H1 (cell line): ENCODE measurements around the gene MMP24OS. TPM values are rescaled to one million over a fixed set of nuclear protein-coding genes. Genes with fewer than 3 reads are reported as not detected.

Experiments
- CTCF ChIA-PET: fragments of 300-600 bp; sonication (Branson Sonifier 250); formaldehyde crosslinking; loops from one replicate; lab custom pipeline; 2021; ENCODE audit not compliant: partially characterized antibody; lab: Charles Lee
- POLR2A ChIA-PET: fragments of 300-600 bp; sonication (Branson Sonifier 250); formaldehyde crosslinking; loops from one replicate; lab custom pipeline; 2021; ENCODE audit warnings: inconsistent platforms; ENCODE audit not compliant: partially characterized antibody; lab: Charles Lee
- DNase-seq, 2 experiments: peaks; one replicate each; pipeline versions ENCODE4 v3.0.0 to v3.0.0-alpha.2; 2010 to 2022; ENCODE audit warnings: low spot score in 2 of 2, low read depth in 1 of 2, mixed read lengths in 1 of 2
- FAIRE-seq: peaks from 2 replicates; lab custom pipeline; 2011; peaks lifted over from hg19 to GRCh38; lab: Jason Lieb, UNC
- H2AFZ ChIP-seq: 2 replicates; pipeline ENCODE4 v1.8.1; 2012; ENCODE audit warnings: low read length, inconsistent platforms
- H2AK5ac ChIP-seq: 2 replicates; pipeline ENCODE4 v1.6.1; 2013; ENCODE audit warnings: low read depth, low read length
- H2BK120ac ChIP-seq: replicated peaks from 2 replicates; pipeline ENCODE3; 2013; ENCODE audit warnings: low read depth, low read length, inconsistent platforms
- H2BK12ac ChIP-seq: 2 replicates; pipeline ENCODE4 v1.6.1; 2013; ENCODE audit warnings: low read depth, low read length
- H2BK15ac ChIP-seq: 2 replicates; pipeline ENCODE4 v1.6.1; 2013; ENCODE audit warnings: low read length
- H2BK20ac ChIP-seq: 2 replicates; pipeline ENCODE4 v1.6.1; 2013; ENCODE audit warnings: low read length
- H2BK5ac ChIP-seq: 2 replicates; pipeline ENCODE4 v1.6.1; 2013; ENCODE audit warnings: low read depth, low read length
- H3K14ac ChIP-seq: 2 replicates; pipeline ENCODE4 v1.6.1; 2013; ENCODE audit warnings: inconsistent platforms; ENCODE audit not compliant: insufficient read length
- H3K18ac ChIP-seq: 2 replicates; pipeline ENCODE4 v1.6.1; 2013; ENCODE audit warnings: low read length; ENCODE audit errors: extremely low read depth
- H3K23ac ChIP-seq: 2 replicates; pipeline ENCODE4 v1.6.1; 2013; ENCODE audit warnings: inconsistent platforms; ENCODE audit not compliant: insufficient read length
- H3K23me2 ChIP-seq: 2 replicates; pipeline ENCODE4 v1.6.1; 2013; ENCODE audit warnings: low read depth, low read length
- H3K27ac ChIP-seq: 2 replicates; pipeline ENCODE4 v1.6.1; 2011; ENCODE audit warnings: low read depth, low read length, inconsistent platforms
- H3K27me3 ChIP-seq, 4 experiments: replicated peaks in 1 of 4; 1 replicate in 1 of 4; 2 replicates in 3 of 4; pipeline versions ENCODE4 v1.6.1 to v1.8.1; 2011 to 2013; ENCODE audit warnings: low read length in 3 of 4, mild to moderate bottlenecking in 3 of 4, inconsistent platforms in 2 of 4, mixed read lengths in 2 of 4, moderate library complexity in 1 of 4; ENCODE audit not compliant: control insufficient read depth in 3 of 4, insufficient read depth in 3 of 4; ENCODE audit errors: extremely low read depth in 1 of 4
- H3K36me3 ChIP-seq, 4 experiments: 2 replicates each; pipeline versions ENCODE4 v1.6.1 to v1.8.1; 2011 to 2013; ENCODE audit warnings: mild to moderate bottlenecking in 4 of 4, low read length in 3 of 4, moderate library complexity in 2 of 4, control low read depth in 1 of 4, inconsistent platforms in 1 of 4; ENCODE audit not compliant: insufficient read depth in 4 of 4, control insufficient read depth in 2 of 4
- H3K4ac ChIP-seq: replicated peaks from 2 replicates; pipeline ENCODE3; 2013; ENCODE audit warnings: low read length, low read depth, mixed read lengths, inconsistent platforms; ENCODE audit not compliant: insufficient read length
- H3K4me1 ChIP-seq, 4 experiments: replicated peaks in 1 of 4; 1 replicate in 1 of 4; 2 replicates in 3 of 4; pipeline versions ENCODE4 v1.6.1 to v1.8.1; 2011 to 2013; ENCODE audit warnings: low read length in 3 of 4, inconsistent platforms in 2 of 4, mixed read lengths in 1 of 4; ENCODE audit not compliant: insufficient read depth in 4 of 4, control insufficient read depth in 3 of 4
- H3K4me2 ChIP-seq, 2 experiments: 2 replicates each; pipeline versions ENCODE4 v1.6.1 to v1.8.1; 2011 to 2013; ENCODE audit warnings: low read depth in 2 of 2, low read length in 2 of 2, control low read depth in 1 of 2, inconsistent platforms in 1 of 2, mild to moderate bottlenecking in 1 of 2; ENCODE audit not compliant: insufficient read depth in 1 of 2
- H3K4me3 ChIP-seq, 4 experiments: fragments of 200-600, 300-600 bp in 1 of 4; sonication (generic), shearing (Covaris generic), sonication (Bioruptor Twin) in 1 of 4; 2 replicates each; pipeline versions ENCODE4 v1.5.1 to v1.8.1; 2011 to 2016; ENCODE audit warnings: low read length in 4 of 4, low read depth in 3 of 4, control low read depth in 2 of 4, inconsistent platforms in 2 of 4, mild to moderate bottlenecking in 2 of 4, mixed read lengths in 1 of 4, moderate library complexity in 1 of 4; ENCODE audit not compliant: insufficient read depth in 2 of 4; ENCODE audit errors: extremely low read depth in 1 of 4
- H3K56ac ChIP-seq: replicated peaks from 2 replicates; pipeline ENCODE3; 2013; ENCODE audit warnings: low read depth, mild to moderate bottlenecking, mixed read lengths, low read length, inconsistent platforms; ENCODE audit not compliant: insufficient read length
- H3K79me1 ChIP-seq: 2 replicates; pipeline ENCODE4 v1.6.1; 2013; ENCODE audit warnings: low read depth, low read length, control low read depth
- H3K79me2 ChIP-seq, 2 experiments: 2 replicates each; pipeline versions ENCODE4 v1.6.1 to v1.8.1; 2012 to 2013; ENCODE audit warnings: low read length in 2 of 2, mild to moderate bottlenecking in 2 of 2, inconsistent platforms in 1 of 2; ENCODE audit not compliant: insufficient read depth in 2 of 2, control insufficient read depth in 1 of 2
- H3K9ac ChIP-seq, 4 experiments: replicated peaks in 1 of 4; 1 replicate in 1 of 4; 2 replicates in 3 of 4; pipeline versions ENCODE4 v1.6.1 to v1.8.1; 2011 to 2013; ENCODE audit warnings: low read depth in 3 of 4, low read length in 3 of 4, control low read depth in 2 of 4, mild to moderate bottlenecking in 2 of 4, moderate library complexity in 2 of 4, inconsistent platforms in 1 of 4; ENCODE audit errors: extremely low read depth in 1 of 4
- H3K9me3 ChIP-seq, 2 experiments: 2 replicates each; pipeline versions ENCODE4 v1.6.1 to v1.8.1; 2012 to 2013; ENCODE audit warnings: mild to moderate bottlenecking in 2 of 2, moderate library complexity in 2 of 2, control low read depth in 1 of 2, inconsistent platforms in 1 of 2, low read depth in 1 of 2, low read length in 1 of 2, mixed read lengths in 1 of 2; ENCODE audit not compliant: insufficient read depth in 2 of 2
- H4K20me1 ChIP-seq, 2 experiments: replicated peaks in 1 of 2; 2 replicates each; pipeline versions ENCODE3 to v1.8.1; 2011 to 2013; ENCODE audit warnings: inconsistent platforms in 2 of 2, low read length in 2 of 2, mild to moderate bottlenecking in 1 of 2; ENCODE audit not compliant: insufficient read depth in 2 of 2, control insufficient read depth in 1 of 2
- H4K5ac ChIP-seq: 2 replicates; pipeline ENCODE4 v1.6.1; 2013; ENCODE audit warnings: low read length, low read depth, mixed read lengths, inconsistent platforms; ENCODE audit not compliant: insufficient read length
- H4K8ac ChIP-seq: 2 replicates; pipeline ENCODE4 v1.8.0; 2013; ENCODE audit warnings: mild to moderate bottlenecking, moderate library complexity, low read length, inconsistent platforms; ENCODE audit not compliant: insufficient read depth; ENCODE audit errors: extremely low read depth
- H4K91ac ChIP-seq: replicated peaks from 2 replicates; pipeline ENCODE3; 2013; ENCODE audit warnings: low read length, mixed read lengths, inconsistent platforms; ENCODE audit not compliant: insufficient read length
- KDM4A ChIP-seq: IDR thresholded peaks from one replicate; pipeline ENCODE4 v1.7.1; 2012; ENCODE audit warnings: low read depth, mild to moderate bottlenecking, moderate library complexity, low read length, inconsistent platforms; ENCODE audit not compliant: severe bottlenecking
- WGBS, 2 experiments: shearing (Covaris generic) in 1 of 2; methylation state at CpG; one replicate each; pipeline versions ENCODE4 v1.1.6 to v1.1.7; 2013 to 2015; ENCODE audit warnings: low lambda C conversion rate in 2 of 2, mixed read lengths in 2 of 2, inconsistent platforms in 1 of 2, low coverage in 1 of 2, missing lambda C conversion rate in 1 of 2; ENCODE audit not compliant: insufficient replicate concordance in 2 of 2, insufficient coverage in 1 of 2, insufficient read length in 1 of 2; ENCODE audit errors: extremely low coverage in 1 of 2, missing lambda C conversion rate in 1 of 2; 5-methylcytosine and 5-hydroxymethylcytosine counted together
- polyA plus RNA-seq, 7 experiments: library from polyadenylated mRNA; depleted of rRNA in 3 of 7; stranded (reverse) in 5 of 7; unstranded in 2 of 7; fragments of >200 nt in 5 of 7; fragments of 200-250 nt in 2 of 7; gene quantifications; 1 replicate in 5 of 7; 2 replicates in 1 of 7; 4 replicates in 1 of 7; pipeline versions ENCODE4 v1.2.1 to v1.2.3, GENCODE V29; 2011 to 2013; ENCODE audit warnings: missing spikeins in 2 of 7, mixed read lengths in 2 of 7
- total RNA-seq: library from RNA; stranded (reverse); fragmentation: NEBNext Ultra II Directional; extraction: Animal tissue kit (Norgen Biotek cat#: 25700); gene quantifications from 2 replicates; pipeline ENCODE4 v1.2.1, GENCODE V29; 2021

MMP24OS gene
- total and polyA plus RNA-seq, 2 of the 8 experiments (the other 6 are each of a cell fraction or from before 2014, with no cell fraction given), result 19.0 to 21.3 TPM

DNA sequence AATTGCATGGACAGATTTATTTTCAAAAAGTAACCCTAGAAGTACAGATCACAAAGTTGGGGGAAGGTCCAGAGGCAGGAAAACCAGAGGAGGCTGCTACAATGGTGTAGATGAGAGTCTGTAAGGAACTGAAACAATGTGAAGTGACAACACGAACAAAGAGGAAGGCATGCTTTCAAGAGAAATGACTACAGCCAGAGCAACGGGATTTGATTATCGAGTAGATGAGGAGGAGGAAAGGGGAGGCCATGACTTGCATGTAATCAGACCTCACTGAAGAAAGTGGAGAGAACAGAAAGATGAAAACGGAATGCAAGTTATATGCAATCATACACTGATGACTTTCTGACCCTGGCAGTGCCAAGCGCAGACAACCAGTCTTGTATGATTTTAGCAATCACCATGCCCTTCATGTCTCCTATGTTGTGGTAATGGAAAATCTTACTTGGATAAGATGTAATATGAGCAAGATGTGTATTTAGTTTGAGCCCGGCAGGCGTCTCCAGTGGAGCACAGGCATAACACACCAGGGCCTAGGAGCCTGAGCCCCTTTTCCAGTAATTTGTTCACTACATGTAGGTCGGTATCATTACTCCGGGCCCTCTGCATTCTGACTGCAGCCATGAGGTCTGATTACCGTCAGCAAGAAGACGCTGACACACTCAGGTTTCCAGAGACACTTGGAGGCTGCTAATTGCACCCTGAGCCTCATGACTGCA is 48.3 kb upstream of the MMP24OS start:
- WGBS, 2 experiments, result 93% methylated on average over 11 of the region's 11 CpGs; no CpG with 5 or more reads in 1 of the 2 experiments
- Histone ChIP-seq H2BK12ac (no peak overlapping the region), H2BK120ac (no peak overlapping the region), H3K27ac (no peak overlapping the region), H3K4ac (no peak overlapping the region), H3K79me1 (no peaks in the 10 kb centered on the region), H2BK20ac (no peak overlapping the region), H4K5ac (no peak overlapping the region), H3K9me3 (no peaks in the 10 kb centered on the region), H2AFZ (no peak overlapping the region), H3K23me2 (no peaks in the 10 kb centered on the region), H3K36me3 (no peaks in the 10 kb centered on the region), H2BK5ac (no peak overlapping the region), H3K4me3 (no peak overlapping the region), H3K18ac (no peak overlapping the region), H2BK15ac (no peak overlapping the region), H3K79me2 (no peaks in the 10 kb centered on the region), H3K4me2 (no peak overlapping the region), H3K27me3 (no peaks in the 10 kb centered on the region), H3K56ac (no peak overlapping the region), H4K20me1 (no peaks in the 10 kb centered on the region), H4K91ac (no peak overlapping the region), H4K8ac (no peak overlapping the region), H3K14ac (no peak overlapping the region), H3K23ac (no peak overlapping the region), H2AK5ac (no peak overlapping the region), H3K9ac (peak overlapping the region in 1 of 4 experiments; percentile 12; a peak in 1 of 7 replicates), H3K4me1 (peaks cover 0 to 4% (median 1%) of the 10 kb centered on the region in 4 experiments; a peak in 2 of 7 replicates)
- TF ChIP-seq KDM4A, result no peak
- FAIRE-seq, result no peak
- DNase-seq, result no peak
- ChIA-PET CTCF (interaction anchor here (0.6 to 6.6 kb wide), 4 partner anchors 8 to 107 kb away, joined by 3 to 141 read pairs (median 4); no protein-coding TSS in a partner anchor), POLR2A (no interaction called here)
